HepG2 (cell line): Measurements from ENCODE around the gene PRR36. TPM values are rescaled to one million over a fixed set of nuclear protein-coding genes. Genes with fewer than 3 reads are reported as not detected.

Source experiments
- ARNT2 ChIP-seq: sonication (generic); formaldehyde crosslinking; IDR thresholded peaks from 2 replicates; pipeline ENCODE4 v1.8.0; 2022; ENCODE audit warnings: mild to moderate bottlenecking, low read depth, missing genetic modification reagents, moderate library complexity
- ATF7-NPFF ChIP-seq: sonication (generic); formaldehyde crosslinking; IDR thresholded peaks from 2 replicates; pipeline ENCODE4 v1.8.1; 2023; ENCODE audit warnings: mild to moderate bottlenecking, low read depth, missing genetic modification reagents, moderate library complexity
- ATM ChIP-seq: fragments of 450-650 bp; IDR thresholded peaks from 2 replicates; pipeline ENCODE4 v1.7.1; 2017; ENCODE audit warnings: mild to moderate bottlenecking, borderline replicate concordance
- CTCF ChIP-seq: sonication (generic); formaldehyde crosslinking; IDR thresholded peaks from 2 replicates; pipeline ENCODE4 v1.5.0; 2020; ENCODE audit warnings: mild to moderate bottlenecking, missing genetic modification reagents, moderate library complexity
- GABPB1 ChIP-seq: IDR thresholded peaks from 2 replicates; pipeline ENCODE4 v1.6.1; 2016; ENCODE audit warnings: mild to moderate bottlenecking, missing genetic modification reagents, moderate library complexity, missing compliant biosample characterization
- IRF1 ChIP-seq: sonication (generic); formaldehyde crosslinking; IDR thresholded peaks from 2 replicates; pipeline ENCODE4 v1.4.0; 2020; ENCODE audit warnings: low read depth, mild to moderate bottlenecking, missing genetic modification reagents
- IRX3 ChIP-seq: sonication (generic); formaldehyde crosslinking; IDR thresholded peaks from 2 replicates; pipeline ENCODE4 v1.8.1; 2023; ENCODE audit warnings: mild to moderate bottlenecking, low read depth, missing genetic modification reagents, borderline replicate concordance
- KDM6A ChIP-seq: IDR thresholded peaks from 2 replicates; pipeline ENCODE4 v1.6.1; 2016; ENCODE audit warnings: low read depth
- MEF2D ChIP-seq: sonication (generic); formaldehyde crosslinking; IDR thresholded peaks from 2 replicates; pipeline ENCODE4 v1.5.1; 2020; ENCODE audit warnings: mild to moderate bottlenecking, missing genetic modification reagents
- MNT ChIP-seq: fragments of 450-650 bp; IDR thresholded peaks from 2 replicates; pipeline ENCODE4 v1.6.1; 2016
- MYPOP ChIP-seq: sonication (generic); formaldehyde crosslinking; IDR thresholded peaks from 2 replicates; pipeline ENCODE4 v1.8.1; 2023; ENCODE audit warnings: mild to moderate bottlenecking, moderate library complexity, missing genetic modification reagents
- PITX1 ChIP-seq: sonication (generic); formaldehyde crosslinking; IDR thresholded peaks from 2 replicates; pipeline ENCODE4 v1.5.1; 2020; ENCODE audit warnings: mild to moderate bottlenecking, missing genetic modification reagents
- YEATS2 ChIP-seq: sonication (generic); formaldehyde crosslinking; IDR thresholded peaks from 2 replicates; pipeline ENCODE4 v1.4.0; 2020; ENCODE audit warnings: missing genetic modification reagents, borderline replicate concordance
- ZC3H13 ChIP-seq: sonication (generic); formaldehyde crosslinking; IDR thresholded peaks from 2 replicates; pipeline ENCODE4 v1.8.1; 2023; ENCODE audit warnings: mild to moderate bottlenecking, missing genetic modification reagents, moderate library complexity
- ZFP36L1 ChIP-seq: sonication (generic); formaldehyde crosslinking; IDR thresholded peaks from 2 replicates; pipeline ENCODE4 v1.8.0; 2022; ENCODE audit warnings: mild to moderate bottlenecking, missing genetic modification reagents, moderate library complexity
- ZNF224 ChIP-seq: sonication (generic); formaldehyde crosslinking; IDR thresholded peaks from 2 replicates; pipeline ENCODE4 v1.5.0; 2020; ENCODE audit warnings: mild to moderate bottlenecking, missing genetic modification reagents
- ZNF280B ChIP-seq: sonication (generic); formaldehyde crosslinking; IDR thresholded peaks from 2 replicates; pipeline ENCODE4 v1.5.0; 2020; ENCODE audit warnings: missing genetic modification reagents, mild to moderate bottlenecking, borderline replicate concordance
- ZNF333 ChIP-seq: sonication (generic); formaldehyde crosslinking; IDR thresholded peaks from 2 replicates; pipeline ENCODE4 v1.4.0; 2020; ENCODE audit warnings: mild to moderate bottlenecking, missing genetic modification reagents, borderline replicate concordance
- ZNF607 ChIP-seq: sonication (generic); formaldehyde crosslinking; IDR thresholded peaks from 2 replicates; pipeline ENCODE4 v1.5.1; 2020; ENCODE audit warnings: missing genetic modification reagents, mild to moderate bottlenecking, borderline replicate concordance
- ZNF724P ChIP-seq: sonication (generic); formaldehyde crosslinking; IDR thresholded peaks from 2 replicates; pipeline ENCODE4 v1.8.0; 2022; ENCODE audit warnings: missing genetic modification reagents, borderline replicate concordance
- ZNF776 ChIP-seq: sonication (generic); formaldehyde crosslinking; IDR thresholded peaks from 2 replicates; pipeline ENCODE4 v1.4.0; 2020; ENCODE audit warnings: mild to moderate bottlenecking, missing genetic modification reagents
- ZSCAN31 ChIP-seq: sonication (generic); formaldehyde crosslinking; IDR thresholded peaks from 2 replicates; pipeline ENCODE4 v1.5.0; 2020; ENCODE audit warnings: low read depth, mild to moderate bottlenecking, missing genetic modification reagents
- polyA plus RNA-seq, 8 experiments: library from polyadenylated mRNA; depleted of rRNA in 3 of 8; stranded (reverse) in 7 of 8; unstranded in 1 of 8; fragments of >200 nt; fragmentation: Illumina TruSeq in 4 of 8; extraction: Trizol in 4 of 8; gene quantifications; 2 replicates each; pipeline versions ENCODE4 v1.2.1 to v1.2.3, GENCODE V29; 2011 to 2016; ENCODE audit warnings: low read depth in 4 of 8, missing spikeins in 1 of 8, mixed read lengths in 1 of 8; ENCODE audit not compliant: insufficient read depth in 1 of 8
- total RNA-seq, 5 experiments: library from RNA; depleted of rRNA; stranded (reverse); fragments of >200 nt; fragmentation: Illumina TruSeq; extraction: Trizol; gene quantifications; 2 replicates each; pipeline ENCODE4 v1.2.3, GENCODE V29; 2016; ENCODE audit warnings: low read depth in 1 of 5

PRR36 gene
- total and polyA plus RNA-seq, 2 of the 13 experiments (the other 11 are each of a cell fraction or from before 2014, with no cell fraction given): 0.07 to 0.17 TPM

- no peak for TF ChIP-seq PITX1 (CRISPR knock-in tag)
- peak; percentile 43; the same call in 1 of the 2 replicates for TF ChIP-seq ZNF776
- no peak for TF ChIP-seq ZNF224 (CRISPR knock-in tag)
- TF ChIP-seq ATF7-NPFF (CRISPR knock-in tag): peak; percentile 39; the same call in 1 of the 2 replicates
- TF ChIP-seq ZNF607 (CRISPR knock-in tag): no peak
- TF ChIP-seq IRF1 (CRISPR knock-in tag): no peak
- no peak for TF ChIP-seq KDM6A
- no peak for TF ChIP-seq CTCF (CRISPR knock-in tag)
- 0 out of 2 replicates have a peak, but pooled peaks have one; percentile 9 for TF ChIP-seq ARNT2 (CRISPR knock-in tag)
- TF ChIP-seq ZSCAN31 (CRISPR knock-in tag): peak; percentile 90
- no peak for TF ChIP-seq MNT
- TF ChIP-seq ZFP36L1 (CRISPR knock-in tag): no peak
- TF ChIP-seq MEF2D (CRISPR knock-in tag): no peak
- TF ChIP-seq GABPB1 (CRISPR knock-in tag): 0 out of 2 replicates have a peak, but pooled peaks have one; percentile 24
- TF ChIP-seq YEATS2 (CRISPR knock-in tag): no peak
- TF ChIP-seq ZNF724P (CRISPR knock-in tag): no peak
- TF ChIP-seq ZNF280B (CRISPR knock-in tag): no peak
- TF ChIP-seq MYPOP (CRISPR knock-in tag): 0 out of 2 replicates have a peak, but pooled peaks have one; percentile 11
- peak; percentile 50; the same call in 1 of the 2 replicates for TF ChIP-seq ZC3H13
- TF ChIP-seq ZNF333 (CRISPR knock-in tag): 0 out of 2 replicates have a peak, but pooled peaks have one; percentile 2
- 0 out of 2 replicates have a peak, but pooled peaks have one; percentile 62 for TF ChIP-seq IRX3
- TF ChIP-seq ATM: no peak
Observed at GRCh38 chr19:7869453-7869909, 4.7 kb downstream of the PRR36 start (continued).
